ENCODE results near the gene PHF2.
"Not testable (repeated sequence)": the region's sequence is repeated elsewhere in the genome, so short reads cannot be mapped to it uniquely, and the experiment has no call there.

DNA sequence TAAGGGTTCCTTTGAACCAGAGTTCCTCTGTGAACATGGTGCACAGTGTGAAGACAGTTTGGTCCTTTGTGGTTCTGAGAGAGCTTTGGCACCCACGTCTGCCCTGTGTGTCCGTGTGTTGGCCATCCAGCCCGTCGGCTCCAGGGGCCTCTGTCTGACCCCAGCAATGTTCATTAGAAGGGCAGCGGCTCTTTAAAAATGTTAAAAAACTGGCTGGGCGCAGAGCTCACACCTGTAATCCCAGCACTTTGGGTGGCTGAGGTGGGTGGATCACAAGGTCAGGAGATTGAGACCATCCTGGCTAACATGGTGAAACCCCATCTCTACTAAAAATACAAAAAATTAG lies 90.0 kb downstream of the PHF2 start:
- not testable (repeated sequence) for TF ChIP-seq CTCF, POLR2A (IDR thresholded peaks at IDR 0.05)

All from thyroid gland (tissue), 4 donors.